NCI-H2107 treated with DMSO at 0.1 percent for 48 hours (cell line): ENCODE results near the gene GJC2.
"Not testable (repeated sequence)": the region's sequence is repeated elsewhere in the genome, so short reads cannot be mapped to it uniquely, and the experiment has no call there.

Experiments
- DNase-seq: peaks from one replicate; lab custom pipeline; 2025; ENCODE audit not compliant: unreplicated experiment; lab: John Stamatoyannopoulos, UW

The GJC2 gene

GRCh38 chr1:228170666-228171065 is 20.9 kb downstream of the GJC2 start:
- DNase-seq: no peak

DNA sequence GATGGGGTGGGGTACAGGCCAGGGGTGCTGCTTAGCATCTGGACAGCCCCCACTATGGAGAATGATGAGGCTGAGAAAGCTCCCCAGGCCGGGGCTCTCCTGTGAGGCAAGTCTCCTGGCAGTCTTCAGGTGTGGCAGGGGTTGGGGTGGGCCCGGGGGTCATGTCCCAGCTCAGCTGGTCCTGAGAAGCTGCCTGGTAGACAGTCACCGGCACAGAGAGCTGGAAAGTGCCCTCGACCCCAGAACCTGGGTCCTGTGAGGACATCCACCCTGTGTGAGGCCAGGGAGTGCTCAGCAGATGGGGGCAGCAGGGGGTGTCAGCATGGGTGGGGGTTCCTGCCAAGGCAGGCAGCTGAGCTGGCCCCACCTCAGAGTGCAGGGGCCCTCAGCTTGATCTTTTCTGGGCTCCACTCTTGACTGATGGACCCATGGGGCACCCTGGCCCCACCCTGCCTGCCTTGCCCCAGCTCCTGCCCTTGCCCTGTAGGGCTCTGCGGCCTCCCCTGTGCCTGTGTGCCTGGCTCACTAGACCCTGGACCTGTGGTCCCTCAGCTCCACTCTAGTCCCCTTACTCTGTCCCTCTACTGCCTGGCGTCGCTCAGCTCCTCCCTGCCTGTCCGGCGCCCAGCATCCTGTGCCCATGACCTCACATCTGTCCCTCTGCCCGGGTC is 21.6 kb downstream of the GJC2 start:
- no peak for DNase-seq

DNA sequence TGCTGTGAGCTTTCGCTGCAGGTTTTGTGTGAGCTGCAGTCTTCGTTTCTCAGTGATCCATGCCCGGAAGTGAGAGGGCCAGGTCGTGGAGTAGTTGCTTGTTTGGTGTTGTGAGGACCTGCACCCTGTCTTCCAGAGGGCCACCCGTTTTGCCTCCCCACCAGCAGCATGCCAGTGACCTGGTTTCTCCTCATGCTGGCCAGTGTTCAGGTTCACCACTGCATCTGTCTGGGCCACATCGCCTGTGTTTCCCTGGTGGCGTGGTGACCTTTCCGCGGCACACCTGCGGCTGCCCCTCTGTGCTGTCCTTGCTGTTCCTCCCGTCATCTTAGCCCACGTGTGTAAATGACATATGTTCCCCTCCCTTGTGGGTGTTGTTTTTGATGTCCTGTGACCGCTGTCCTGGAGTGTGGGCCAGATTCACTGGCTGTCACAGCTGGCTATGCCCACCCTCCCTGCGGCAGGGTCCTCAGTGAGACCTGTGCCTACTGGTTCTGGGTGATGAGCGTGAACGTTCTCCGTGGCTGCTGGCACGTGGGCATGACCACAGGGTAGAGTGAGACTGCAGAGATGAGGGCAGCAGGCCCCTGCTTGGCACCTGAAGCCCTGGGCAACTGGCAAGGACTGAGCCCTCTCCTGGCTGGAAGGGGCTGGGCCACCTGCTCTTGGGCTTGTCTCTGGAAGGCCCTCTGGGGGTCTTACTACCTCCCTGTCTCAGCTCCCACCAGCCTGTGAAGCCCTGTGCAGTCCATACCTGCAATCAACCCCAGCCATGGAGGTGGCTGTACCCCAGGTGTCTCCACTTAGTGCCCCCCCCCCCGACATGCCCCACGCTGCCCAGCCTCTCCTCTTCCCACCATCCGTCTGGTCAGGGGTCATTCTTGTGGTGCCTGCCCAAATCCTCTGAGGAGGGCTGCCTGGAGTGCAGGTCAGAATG is 23.1 kb downstream of the GJC2 start:
- DNase-seq: no peak

GRCh38 chr1:228173528-228174481 is 24.1 kb downstream of the GJC2 start:
- DNase-seq: not testable (repeated sequence)

DNA sequence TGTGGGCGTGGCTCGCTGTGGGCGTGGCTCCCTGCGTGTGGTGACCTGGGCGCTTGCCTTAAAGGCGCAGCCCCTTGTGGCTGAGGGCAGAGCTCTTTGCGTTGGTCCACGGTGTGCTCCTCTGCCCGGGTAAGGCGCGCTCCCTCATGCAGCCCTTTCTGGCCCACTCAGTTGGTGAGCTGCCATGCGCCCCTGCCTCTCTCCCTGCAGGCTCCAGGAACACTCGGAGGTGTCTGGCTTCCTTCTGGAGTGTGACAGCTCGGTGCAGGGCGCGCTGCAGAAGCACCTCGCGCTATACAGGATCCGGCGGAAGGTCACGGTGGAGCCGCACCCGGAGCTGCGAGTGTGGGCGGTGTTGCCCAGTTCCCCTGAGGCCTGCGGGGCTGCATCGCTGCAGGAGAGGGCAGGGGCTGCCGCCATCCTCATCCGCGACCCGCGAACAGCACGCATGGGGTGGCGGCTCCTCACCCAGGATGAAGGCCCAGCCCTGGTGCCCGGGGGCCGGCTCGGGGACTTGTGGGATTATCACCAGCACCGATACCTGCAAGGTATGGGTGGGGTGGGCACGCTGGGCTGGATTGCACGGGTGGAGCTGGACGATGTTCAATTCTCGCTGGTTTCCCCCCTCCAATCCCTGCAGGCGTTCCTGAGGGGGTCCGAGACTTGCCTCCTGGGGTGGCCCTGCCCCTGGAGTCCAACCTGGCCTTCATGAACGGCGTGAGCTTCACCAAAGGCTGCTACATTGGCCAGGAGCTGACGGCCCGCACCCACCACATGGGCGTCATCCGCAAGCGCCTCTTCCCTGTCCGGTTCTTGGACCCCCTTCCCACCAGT is 25.0 kb downstream of the GJC2 start:
- DNase-seq: no peak

GRCh38 chr1:228175316-228176023 is 25.7 kb downstream of the GJC2 start:
- no peak for DNase-seq

DNA sequence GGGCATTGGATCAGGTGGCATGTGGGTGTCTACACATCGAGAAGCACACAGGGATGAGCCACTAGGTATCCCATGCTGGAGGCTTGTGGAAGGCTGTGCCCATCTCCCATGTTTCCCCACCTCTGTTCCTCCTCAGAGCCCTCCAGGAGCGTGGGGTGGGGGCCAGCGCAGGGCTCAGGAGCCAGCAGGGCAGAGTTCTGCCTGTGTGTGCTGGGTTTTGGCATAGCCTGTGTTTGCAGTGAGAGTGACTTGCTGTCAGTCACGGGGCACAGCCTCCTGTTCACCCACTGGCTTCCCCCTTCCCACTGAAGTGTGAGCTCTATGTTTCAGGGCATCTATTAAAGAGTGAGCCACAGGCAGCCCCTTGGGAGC is 26.3 kb downstream of the GJC2 start:
- DNase-seq: no peak

DNA sequence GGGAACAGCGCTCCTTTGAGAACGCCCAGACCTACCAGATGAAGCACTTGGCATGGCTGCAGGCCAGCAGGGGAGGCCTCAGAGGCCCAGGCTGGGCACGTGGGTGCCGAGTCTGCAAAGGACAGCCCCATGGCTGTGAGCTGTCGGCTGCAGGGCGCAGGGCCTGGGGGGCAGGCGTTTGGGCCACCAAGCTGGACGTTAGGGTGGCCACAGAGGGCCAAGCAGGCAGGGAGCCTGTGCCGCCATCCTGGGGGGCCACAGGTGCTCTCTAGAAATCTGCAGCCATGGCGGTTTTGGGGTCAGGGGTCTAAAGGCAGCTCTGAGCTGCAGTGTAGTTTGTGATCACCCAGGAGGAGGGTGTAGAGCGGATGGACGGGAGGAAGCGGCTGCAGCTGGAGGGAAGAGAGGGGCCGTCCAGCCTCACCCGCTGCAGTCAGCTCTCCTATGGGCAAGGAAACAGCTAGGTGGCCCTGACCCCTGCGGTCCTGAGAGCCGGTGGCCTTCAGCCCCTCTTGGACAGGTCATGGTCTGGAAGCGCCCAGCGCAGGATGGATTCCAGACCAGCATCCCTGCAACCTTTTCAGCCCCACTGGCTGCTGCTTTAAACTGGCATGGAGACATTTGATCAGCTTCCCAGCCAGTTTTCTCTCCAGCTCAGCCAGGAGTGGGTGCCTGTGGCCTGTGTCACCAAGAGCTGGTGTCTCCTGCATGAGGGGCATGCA is 26.9 kb downstream of the GJC2 start:
- DNase-seq: no peak

- no peak for DNase-seq
These were observed 27.4 kb downstream of the GJC2 start for GRCh38 chr1:228177183-228177475.

DNA sequence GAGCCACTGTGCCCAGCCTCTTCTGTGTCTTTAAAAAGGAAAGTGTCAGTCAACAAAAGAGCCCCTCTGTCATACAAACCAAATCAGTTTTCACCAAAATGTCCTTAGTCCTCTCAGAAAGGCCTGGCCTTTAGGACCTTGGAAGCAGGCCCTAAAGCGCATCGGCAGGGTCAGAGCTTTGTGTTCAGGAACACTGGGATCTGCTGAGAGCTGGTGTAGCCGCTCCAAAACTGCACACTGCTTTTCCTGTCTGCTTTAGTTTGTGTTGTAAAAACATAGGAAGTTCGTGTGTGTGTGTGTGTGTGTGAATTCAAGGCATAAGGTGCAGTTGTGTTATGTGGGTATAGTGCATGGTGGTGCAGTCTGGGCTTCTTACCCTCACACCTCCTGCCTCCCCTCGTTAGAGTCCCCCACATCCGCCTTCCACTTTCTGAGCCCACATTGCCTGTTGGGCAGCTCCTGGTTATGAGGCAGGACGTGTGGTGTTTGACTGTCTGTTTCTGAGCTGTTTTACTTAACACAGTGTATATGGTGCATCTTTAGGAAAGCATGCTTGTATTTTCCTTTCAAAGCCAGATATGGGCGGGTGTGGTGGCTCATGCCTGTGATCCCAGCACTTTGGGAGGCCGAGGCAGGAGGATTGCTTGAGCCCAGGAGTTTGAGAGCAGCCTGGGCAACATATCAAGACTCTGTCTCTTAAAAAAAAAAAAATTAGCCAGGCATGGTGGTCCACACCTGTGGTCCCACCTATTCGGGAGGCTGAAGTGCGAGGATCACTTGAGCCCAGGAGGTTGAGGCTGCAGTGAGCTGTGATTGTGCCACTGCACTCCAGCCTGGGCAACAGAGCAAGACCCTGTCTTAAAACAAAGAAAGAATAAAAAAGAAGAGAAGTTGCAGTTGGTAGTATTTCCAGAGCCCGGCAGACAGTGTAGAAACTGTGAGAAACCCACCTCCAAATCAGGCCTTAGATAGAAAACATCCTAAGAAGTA is 28.3 kb downstream of the GJC2 start:
- no peak for DNase-seq

DNA sequence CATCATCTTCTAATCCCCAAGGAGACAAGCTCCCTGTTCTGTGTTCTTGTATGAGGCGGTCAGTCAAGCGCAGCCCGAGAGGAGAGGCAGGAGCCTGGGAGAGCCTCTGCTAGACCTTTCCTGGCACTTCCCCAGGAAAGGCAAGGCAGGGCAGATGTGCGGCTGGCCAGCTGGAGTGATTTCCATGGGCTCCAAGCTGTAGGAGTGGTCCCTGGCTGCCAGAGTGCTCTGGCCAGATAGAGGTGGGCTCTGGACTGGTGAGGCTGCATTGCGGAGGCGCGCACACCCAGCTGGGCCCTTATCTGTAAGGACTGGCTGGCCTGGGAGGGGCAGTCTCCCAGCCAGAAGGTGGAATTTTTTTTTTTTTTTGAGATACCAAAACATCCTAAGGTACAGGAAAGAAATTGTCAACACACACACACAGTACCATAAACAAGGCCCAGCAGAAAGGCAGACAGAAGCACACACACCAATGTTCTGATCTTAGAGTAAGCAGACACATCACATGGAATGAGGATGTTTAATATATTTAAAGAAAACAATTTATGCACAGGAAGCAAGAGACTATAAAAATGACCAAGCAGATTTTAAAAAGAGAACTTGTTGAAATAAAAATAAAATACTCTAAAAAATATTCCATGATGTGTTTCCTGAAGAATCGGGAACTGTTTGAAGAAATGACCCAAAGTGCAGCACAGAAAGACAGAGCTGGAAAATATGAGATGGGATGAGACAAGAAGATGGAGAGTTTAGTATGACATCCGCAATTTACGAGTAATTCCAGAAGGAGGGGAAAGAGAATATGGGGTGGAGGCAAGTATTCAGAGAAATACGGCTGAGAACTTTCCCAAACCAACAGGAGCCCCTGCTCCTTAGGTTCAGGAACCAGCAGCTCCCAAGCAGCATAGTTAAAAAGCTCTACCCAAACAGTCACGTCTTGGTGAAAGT is 29.3 kb downstream of the GJC2 start:
- DNase-seq: no peak

DNA sequence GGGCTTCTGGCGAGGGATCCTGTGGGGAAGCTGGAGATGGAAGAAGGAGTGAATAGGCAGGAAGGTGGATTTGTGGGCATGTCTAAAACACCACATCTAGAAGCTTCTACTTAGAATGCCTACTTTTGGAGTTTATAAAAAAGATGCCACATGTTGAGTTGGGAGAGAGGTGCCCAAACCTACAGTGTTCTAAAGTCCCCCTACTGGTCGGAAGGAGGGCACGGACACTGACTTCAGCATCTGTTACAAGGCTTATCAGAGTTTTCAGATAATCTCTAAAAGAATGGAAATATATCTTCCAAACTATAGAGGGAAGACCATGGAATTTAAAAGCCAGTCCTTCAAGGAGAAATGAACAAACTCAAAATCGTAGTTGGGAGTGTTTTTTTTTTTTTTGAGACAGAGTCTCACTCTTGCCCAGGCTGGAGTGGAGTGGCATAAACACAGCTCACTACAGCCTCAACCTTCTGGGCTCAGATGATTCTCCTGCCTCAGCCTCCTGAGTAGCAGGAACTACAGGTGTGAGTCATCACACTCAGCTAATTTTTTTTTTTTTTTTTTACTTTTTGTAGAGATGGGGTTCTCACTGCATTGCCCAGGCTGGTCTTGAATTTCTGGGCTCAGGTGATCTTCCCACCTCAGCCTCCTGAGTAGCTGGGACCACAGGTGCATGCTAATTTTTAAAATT is 30.7 kb downstream of the GJC2 start:
- no peak for DNase-seq

GRCh38 chr1:228180959-228181644 is 31.4 kb downstream of the GJC2 start:
- DNase-seq: no peak

GRCh38 chr1:228181645-228182034 is 31.9 kb downstream of the GJC2 start:
- DNase-seq: no peak

GRCh38 chr1:228182296-228183030 is 32.7 kb downstream of the GJC2 start:
- DNase-seq: no peak
